GM23338 (cell line): ENCODE measurements around the gene HIVEP3. TPM values are rescaled to one million over a fixed set of nuclear protein-coding genes. Genes with fewer than 3 reads are reported as not detected.

Source experiments
- ATAC-seq: fragments of 200-7000 bp; cut with Tn5 transposase; 3 replicates; pipeline ENCODE4 v1.9.1; 2020
- DNase-seq: peaks from one replicate; pipeline ENCODE4 v3.0.0-alpha.2; 2015; ENCODE audit warnings: low spot score
- H2AFZ ChIP-seq: fragments of 200-600 bp; sonication (generic); 2 replicates; pipeline ENCODE4 v1.8.0; 2016; ENCODE audit warnings: antibody characterized with exemption, mild to moderate bottlenecking, moderate library complexity
- H3F3A ChIP-seq: fragments of 200-600 bp; sonication (generic); replicated peaks from 2 replicates; pipeline ENCODE4 v1.8.0; 2017; ENCODE audit warnings: antibody characterized with exemption, mixed run types, low read depth
- H3K27ac ChIP-seq: fragments of 200-600 bp; sonication (generic); 2 replicates; pipeline ENCODE4 v1.6.1; 2016; ENCODE audit warnings: low read depth
- H3K27me3 ChIP-seq: fragments of 200-600 bp; sonication (generic); 2 replicates; pipeline ENCODE4 v1.8.0; 2016; ENCODE audit warnings: mild to moderate bottlenecking, mixed run types, moderate library complexity; ENCODE audit not compliant: insufficient read depth
- H3K36me3 ChIP-seq: fragments of 200-600 bp; sonication (generic); 2 replicates; pipeline ENCODE4 v1.8.0; 2016; ENCODE audit warnings: mild to moderate bottlenecking; ENCODE audit not compliant: insufficient read depth
- H3K4me1 ChIP-seq: fragments of 200-600 bp; sonication (generic); 2 replicates; pipeline ENCODE4 v1.8.0; 2016; ENCODE audit warnings: mild to moderate bottlenecking, moderate library complexity; ENCODE audit not compliant: insufficient read depth
- H3K4me2 ChIP-seq: fragments of 200-600 bp; sonication (generic); 2 replicates; pipeline ENCODE4 v1.7.1; 2017; ENCODE audit warnings: mixed run types
- H3K4me3 ChIP-seq: fragments of 200-600 bp; sonication (generic); 2 replicates; pipeline ENCODE4 v1.6.1; 2016; ENCODE audit warnings: mixed run types
- H3K79me2 ChIP-seq: fragments of 200-600 bp; sonication (generic); replicated peaks from 2 replicates; pipeline ENCODE4 v1.8.0; 2017; ENCODE audit warnings: mild to moderate bottlenecking; ENCODE audit not compliant: insufficient read depth
- H3K9me2 ChIP-seq: fragments of 200-600 bp; sonication (generic); 2 replicates; pipeline ENCODE4 v1.8.0; 2017; ENCODE audit not compliant: insufficient read depth
- H4K20me1 ChIP-seq: fragments of 200-600 bp; sonication (generic); replicated peaks from 2 replicates; pipeline ENCODE4 v1.8.0; 2017; ENCODE audit warnings: mild to moderate bottlenecking; ENCODE audit not compliant: insufficient read depth
- H3K27ac Mint-ChIP-seq: 2 replicates; pipeline ENCODE4 v1.8.0; 2020; ENCODE audit warnings: inconsistent platforms, mild to moderate bottlenecking, moderate library complexity, mixed read lengths
- H3K27me3 Mint-ChIP-seq: 3 replicates; pipeline ENCODE4 v1.8.0; 2022; ENCODE audit warnings: low read depth, mild to moderate bottlenecking, moderate library complexity, mixed read lengths, inconsistent platforms; ENCODE audit not compliant: insufficient read depth, poor library complexity
- H3K36me3 Mint-ChIP-seq: 3 replicates; pipeline ENCODE4 v1.8.0; 2021; ENCODE audit warnings: low read depth, mild to moderate bottlenecking, inconsistent platforms, moderate library complexity, mixed read lengths
- H3K4me1 Mint-ChIP-seq: 3 replicates; pipeline ENCODE4 v1.8.0; 2020; ENCODE audit warnings: mild to moderate bottlenecking, inconsistent platforms, mixed read lengths
- H3K4me3 Mint-ChIP-seq: 3 replicates; pipeline ENCODE4 v1.8.0; 2021; ENCODE audit warnings: moderate library complexity, mild to moderate bottlenecking, inconsistent platforms, mixed read lengths
- H3K9me3 Mint-ChIP-seq: 3 replicates; pipeline ENCODE4 v1.8.0; 2020; ENCODE audit warnings: moderate library complexity, mild to moderate bottlenecking, inconsistent platforms, mixed read lengths
- CREB1 ChIP-seq: fragments of 250-450 bp; sonication (Bioruptor Pico); IDR thresholded peaks from 2 replicates; pipeline ENCODE4 v1.5.0; 2020; ENCODE audit warnings: low read depth, mild to moderate bottlenecking, moderate library complexity
- CTCF ChIP-seq, 2 experiments: fragments of 200-600 bp in 1 of 2; sonication (generic) in 1 of 2; conservative IDR thresholded peaks; 2 replicates each; pipeline versions ENCODE4 v1.5.1 to v1.6.1; 2016 to 2017; ENCODE audit warnings: antibody characterized with exemption in 2 of 2, low read depth in 2 of 2, mild to moderate bottlenecking in 2 of 2, moderate library complexity in 1 of 2
- EZH2 ChIP-seq: fragments of 200-600 bp; sonication (generic); IDR thresholded peaks from one replicate; pipeline ENCODE4 v1.8.0; 2017; ENCODE audit warnings: antibody characterized with exemption, mild to moderate bottlenecking, low read depth; ENCODE audit not compliant: unreplicated experiment
- EZH2phosphoT487 ChIP-seq: fragments of 200-600 bp; sonication (generic); IDR thresholded peaks from one replicate; pipeline ENCODE4 v1.8.1; 2018; ENCODE audit warnings: antibody characterized with exemption; ENCODE audit not compliant: unreplicated experiment
- JUNB ChIP-seq: IDR thresholded peaks from one replicate; pipeline ENCODE4 v1.6.1; 2016; ENCODE audit warnings: antibody characterized with exemption; ENCODE audit not compliant: unreplicated experiment
- NANOG ChIP-seq: IDR thresholded peaks from 2 replicates; pipeline ENCODE4 v1.6.1; 2016; ENCODE audit warnings: antibody characterized with exemption, borderline replicate concordance
- POLR2AphosphoS5 ChIP-seq: IDR thresholded peaks from 2 replicates; pipeline ENCODE4 v1.6.1; 2016; ENCODE audit warnings: antibody characterized with exemption, low read depth
- ZNF114 ChIP-seq: fragments of 250-450 bp; sonication (Bioruptor Pico); IDR thresholded peaks from 2 replicates; pipeline ENCODE4 v1.5.0; 2020; ENCODE audit warnings: mild to moderate bottlenecking, moderate library complexity
- ZNF331 ChIP-seq: fragments of 250-450 bp; sonication (Bioruptor Pico); IDR thresholded peaks from 2 replicates; pipeline ENCODE4 v1.5.0; 2020; ENCODE audit warnings: low read depth, mild to moderate bottlenecking, moderate library complexity
- polyA plus RNA-seq: library from polyadenylated mRNA; unstranded; fragments of >200 nt; fragmentation: Nextera tagmentation; extraction: Ambion mirVana; gene quantifications from 2 replicates; pipeline ENCODE4 v1.2.1, GENCODE V29; 2016
- total RNA-seq: library from RNA; depleted of rRNA; stranded (reverse); fragments of >200 nt; shearing (Covaris generic); gene quantifications from 2 replicates; pipeline ENCODE4 v1.2.3, GENCODE V29; 2014
- TF ChIP-seq, protein P1 (sequence below): fragments of 250-450 bp; sonication (Bioruptor Pico); IDR thresholded peaks from 2 replicates; pipeline ENCODE4 v1.5.0; 2020; ENCODE audit warnings: mild to moderate bottlenecking, moderate library complexity
- TF ChIP-seq, protein P2 (sequence below): IDR thresholded peaks from 2 replicates; pipeline ENCODE4 v1.6.1; 2016; ENCODE audit warnings: antibody characterized with exemption
- TF ChIP-seq, protein P3 (sequence below): IDR thresholded peaks from one replicate; pipeline ENCODE4 v1.6.1; 2018; ENCODE audit warnings: antibody characterized with exemption; ENCODE audit not compliant: unreplicated experiment

HIVEP3 gene
- total and polyA plus RNA-seq, 2 experiments from 2014 or later, result 0.14 to 0.24 TPM

- no peak overlapping the region for H3K27ac Mint-ChIP-seq
- Histone ChIP-seq H3K27ac (no peak overlapping the region), H3K9me2 (0 out of 2 replicates have a peak, but pooled peaks cover 2% of the 10 kb centered on the region), H3K27me3 (no peaks in the 10 kb centered on the region), H3K4me1 (peaks cover 17% of the 10 kb centered on the region), H4K20me1 (no peaks in the 10 kb centered on the region), H3F3A (no peaks in the 10 kb centered on the region), H3K4me2 (no peak overlapping the region), H3K4me3 (no peak overlapping the region), H3K79me2 (no peaks in the 10 kb centered on the region), H3K36me3 (no peaks in the 10 kb centered on the region), H2AFZ (no peak overlapping the region)
- H3K36me3 Mint-ChIP-seq, result no peaks in the 10 kb centered on the region; the same call in 2 of the 3 replicates
- TF ChIP-seq POLR2AphosphoS5 (no peak), EZH2phosphoT487 (no peak), CTCF (conservative IDR thresholded peaks at IDR 0.05; ENCODE audit: low read depth in 2 of 2) (no peak), NANOG (no peak), JUNB (no peak), EZH2 (no peak), ZNF114 (CRISPR knock-in tag) (no peak), ZNF331 (CRISPR knock-in tag) (no peak), CREB1 (no peak)
- TF ChIP-seq, protein P1, sequence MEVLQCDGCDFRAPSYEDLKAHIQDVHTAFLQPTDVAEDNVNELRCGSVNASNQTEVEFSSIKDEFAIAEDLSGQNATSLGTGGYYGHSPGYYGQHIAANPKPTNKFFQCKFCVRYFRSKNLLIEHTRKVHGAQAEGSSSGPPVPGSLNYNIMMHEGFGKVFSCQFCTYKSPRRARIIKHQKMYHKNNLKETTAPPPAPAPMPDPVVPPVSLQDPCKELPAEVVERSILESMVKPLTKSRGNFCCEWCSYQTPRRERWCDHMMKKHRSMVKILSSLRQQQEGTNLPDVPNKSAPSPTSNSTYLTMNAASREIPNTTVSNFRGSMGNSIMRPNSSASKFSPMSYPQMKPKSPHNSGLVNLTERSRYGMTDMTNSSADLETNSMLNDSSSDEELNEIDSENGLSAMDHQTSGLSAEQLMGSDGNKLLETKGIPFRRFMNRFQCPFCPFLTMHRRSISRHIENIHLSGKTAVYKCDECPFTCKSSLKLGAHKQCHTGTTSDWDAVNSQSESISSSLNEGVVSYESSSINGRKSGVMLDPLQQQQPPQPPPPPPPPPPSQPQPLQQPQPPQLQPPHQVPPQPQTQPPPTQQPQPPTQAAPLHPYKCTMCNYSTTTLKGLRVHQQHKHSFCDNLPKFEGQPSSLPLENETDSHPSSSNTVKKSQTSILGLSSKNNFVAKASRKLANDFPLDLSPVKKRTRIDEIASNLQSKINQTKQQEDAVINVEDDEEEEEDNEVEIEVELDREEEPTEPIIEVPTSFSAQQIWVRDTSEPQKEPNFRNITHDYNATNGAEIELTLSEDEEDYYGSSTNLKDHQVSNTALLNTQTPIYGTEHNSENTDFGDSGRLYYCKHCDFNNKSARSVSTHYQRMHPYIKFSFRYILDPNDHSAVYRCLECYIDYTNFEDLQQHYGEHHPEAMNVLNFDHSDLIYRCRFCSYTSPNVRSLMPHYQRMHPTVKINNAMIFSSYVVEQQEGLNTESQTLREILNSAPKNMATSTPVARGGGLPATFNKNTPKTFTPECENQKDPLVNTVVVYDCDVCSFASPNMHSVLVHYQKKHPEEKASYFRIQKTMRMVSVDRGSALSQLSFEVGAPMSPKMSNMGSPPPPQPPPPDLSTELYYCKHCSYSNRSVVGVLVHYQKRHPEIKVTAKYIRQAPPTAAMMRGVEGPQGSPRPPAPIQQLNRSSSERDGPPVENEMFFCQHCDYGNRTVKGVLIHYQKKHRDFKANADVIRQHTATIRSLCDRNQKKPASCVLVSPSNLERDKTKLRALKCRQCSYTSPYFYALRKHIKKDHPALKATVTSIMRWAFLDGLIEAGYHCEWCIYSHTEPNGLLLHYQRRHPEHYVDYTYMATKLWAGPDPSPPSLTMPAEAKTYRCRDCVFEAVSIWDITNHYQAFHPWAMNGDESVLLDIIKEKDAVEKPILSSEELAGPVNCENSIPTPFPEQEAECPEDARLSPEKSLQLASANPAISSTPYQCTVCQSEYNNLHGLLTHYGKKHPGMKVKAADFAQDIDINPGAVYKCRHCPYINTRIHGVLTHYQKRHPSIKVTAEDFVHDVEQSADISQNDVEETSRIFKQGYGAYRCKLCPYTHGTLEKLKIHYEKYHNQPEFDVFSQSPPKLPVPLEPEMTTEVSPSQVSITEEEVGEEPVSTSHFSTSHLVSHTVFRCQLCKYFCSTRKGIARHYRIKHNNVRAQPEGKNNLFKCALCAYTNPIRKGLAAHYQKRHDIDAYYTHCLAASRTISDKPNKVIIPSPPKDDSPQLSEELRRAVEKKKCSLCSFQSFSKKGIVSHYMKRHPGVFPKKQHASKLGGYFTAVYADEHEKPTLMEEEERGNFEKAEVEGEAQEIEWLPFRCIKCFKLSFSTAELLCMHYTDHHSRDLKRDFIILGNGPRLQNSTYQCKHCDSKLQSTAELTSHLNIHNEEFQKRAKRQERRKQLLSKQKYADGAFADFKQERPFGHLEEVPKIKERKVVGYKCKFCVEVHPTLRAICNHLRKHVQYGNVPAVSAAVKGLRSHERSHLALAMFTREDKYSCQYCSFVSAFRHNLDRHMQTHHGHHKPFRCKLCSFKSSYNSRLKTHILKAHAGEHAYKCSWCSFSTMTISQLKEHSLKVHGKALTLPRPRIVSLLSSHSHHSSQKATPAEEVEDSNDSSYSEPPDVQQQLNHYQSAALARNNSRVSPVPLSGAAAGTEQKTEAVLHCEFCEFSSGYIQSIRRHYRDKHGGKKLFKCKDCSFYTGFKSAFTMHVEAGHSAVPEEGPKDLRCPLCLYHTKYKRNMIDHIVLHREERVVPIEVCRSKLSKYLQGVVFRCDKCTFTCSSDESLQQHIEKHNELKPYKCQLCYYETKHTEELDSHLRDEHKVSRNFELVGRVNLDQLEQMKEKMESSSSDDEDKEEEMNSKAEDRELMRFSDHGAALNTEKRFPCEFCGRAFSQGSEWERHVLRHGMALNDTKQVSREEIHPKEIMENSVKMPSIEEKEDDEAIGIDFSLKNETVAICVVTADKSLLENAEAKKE, result no peak
- TF ChIP-seq, protein P2, sequence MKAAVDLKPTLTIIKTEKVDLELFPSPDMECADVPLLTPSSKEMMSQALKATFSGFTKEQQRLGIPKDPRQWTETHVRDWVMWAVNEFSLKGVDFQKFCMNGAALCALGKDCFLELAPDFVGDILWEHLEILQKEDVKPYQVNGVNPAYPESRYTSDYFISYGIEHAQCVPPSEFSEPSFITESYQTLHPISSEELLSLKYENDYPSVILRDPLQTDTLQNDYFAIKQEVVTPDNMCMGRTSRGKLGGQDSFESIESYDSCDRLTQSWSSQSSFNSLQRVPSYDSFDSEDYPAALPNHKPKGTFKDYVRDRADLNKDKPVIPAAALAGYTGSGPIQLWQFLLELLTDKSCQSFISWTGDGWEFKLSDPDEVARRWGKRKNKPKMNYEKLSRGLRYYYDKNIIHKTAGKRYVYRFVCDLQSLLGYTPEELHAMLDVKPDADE, result no peak
- TF ChIP-seq, protein P3, sequence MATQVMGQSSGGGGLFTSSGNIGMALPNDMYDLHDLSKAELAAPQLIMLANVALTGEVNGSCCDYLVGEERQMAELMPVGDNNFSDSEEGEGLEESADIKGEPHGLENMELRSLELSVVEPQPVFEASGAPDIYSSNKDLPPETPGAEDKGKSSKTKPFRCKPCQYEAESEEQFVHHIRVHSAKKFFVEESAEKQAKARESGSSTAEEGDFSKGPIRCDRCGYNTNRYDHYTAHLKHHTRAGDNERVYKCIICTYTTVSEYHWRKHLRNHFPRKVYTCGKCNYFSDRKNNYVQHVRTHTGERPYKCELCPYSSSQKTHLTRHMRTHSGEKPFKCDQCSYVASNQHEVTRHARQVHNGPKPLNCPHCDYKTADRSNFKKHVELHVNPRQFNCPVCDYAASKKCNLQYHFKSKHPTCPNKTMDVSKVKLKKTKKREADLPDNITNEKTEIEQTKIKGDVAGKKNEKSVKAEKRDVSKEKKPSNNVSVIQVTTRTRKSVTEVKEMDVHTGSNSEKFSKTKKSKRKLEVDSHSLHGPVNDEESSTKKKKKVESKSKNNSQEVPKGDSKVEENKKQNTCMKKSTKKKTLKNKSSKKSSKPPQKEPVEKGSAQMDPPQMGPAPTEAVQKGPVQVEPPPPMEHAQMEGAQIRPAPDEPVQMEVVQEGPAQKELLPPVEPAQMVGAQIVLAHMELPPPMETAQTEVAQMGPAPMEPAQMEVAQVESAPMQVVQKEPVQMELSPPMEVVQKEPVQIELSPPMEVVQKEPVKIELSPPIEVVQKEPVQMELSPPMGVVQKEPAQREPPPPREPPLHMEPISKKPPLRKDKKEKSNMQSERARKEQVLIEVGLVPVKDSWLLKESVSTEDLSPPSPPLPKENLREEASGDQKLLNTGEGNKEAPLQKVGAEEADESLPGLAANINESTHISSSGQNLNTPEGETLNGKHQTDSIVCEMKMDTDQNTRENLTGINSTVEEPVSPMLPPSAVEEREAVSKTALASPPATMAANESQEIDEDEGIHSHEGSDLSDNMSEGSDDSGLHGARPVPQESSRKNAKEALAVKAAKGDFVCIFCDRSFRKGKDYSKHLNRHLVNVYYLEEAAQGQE, result no peak
- DNase-seq (no peak), ATAC-seq (no peak)
- H3K4me1 Mint-ChIP-seq, result peaks cover 33% of the 10 kb centered on the region
- no peak overlapping the region for H3K4me3 Mint-ChIP-seq
- H3K27me3 Mint-ChIP-seq, result peaks cover 8% of the 10 kb centered on the region
- H3K9me3 Mint-ChIP-seq, result no peaks in the 10 kb centered on the region
These were observed 59.0 kb downstream of the HIVEP3 start for GRCh38 chr1:41859686-41860085.
